K562 (cell line): ENCODE results near the gene POLA1. TPM values are rescaled to one million over a fixed set of nuclear protein-coding genes. Genes with fewer than 3 reads are reported as not detected.

ENCODE experiments used
- ATAC-seq: fragments of 200-7000 bp; cut with Tn5 transposase; 3 replicates; pipeline ENCODE4 v1.9.1; 2020; ENCODE audit warnings: moderate library complexity
- BruUV-seq: library from RNA; stranded (reverse); fragments of 400-500 nt; replicated peaks from 2 replicates; lab custom pipeline; 2021; lab: Mats Ljungman, UMichigan
- CTCF ChIA-PET: fragments of 300-600 bp; formaldehyde crosslinking; extraction: SDS; loops from one replicate; lab custom pipeline; 2021; ENCODE audit warnings: low intra/inter-chr PET ratio; lab: Yijun Ruan, JAX
- POLR2A ChIA-PET: fragments of 300-600, 350-650 bp; sonication (Branson Sonifier 250); formaldehyde crosslinking; extraction: SDS; loops from one replicate; lab custom pipeline; 2021; ENCODE audit warnings: antibody characterized with exemption, inconsistent platforms; lab: Yijun Ruan, JAX
- DNase-seq, 4 experiments: peaks; one replicate each; pipeline versions ENCODE4 v3.0.0 to v3.0.0-alpha.2; 2011 to 2018; ENCODE audit warnings: low spot score in 3 of 4, mixed read lengths in 3 of 4; ENCODE audit errors: extremely low read depth in 1 of 4
- FAIRE-seq: peaks from 2 replicates; lab custom pipeline; 2011; peaks lifted over from hg19 to GRCh38; lab: Jason Lieb, UNC
- H2AFZ ChIP-seq: 2 replicates; pipeline ENCODE4 v1.6.0; 2011; ENCODE audit warnings: low read depth, low read length, control low read depth, inconsistent platforms
- H3K27ac ChIP-seq: fragments of 200-600 bp; 3 replicates; pipeline ENCODE4 v1.8.0; 2011; ENCODE audit warnings: low read depth, mild to moderate bottlenecking, control low read depth, inconsistent platforms, low read length, moderate library complexity, mixed read lengths; ENCODE audit errors: extremely low read depth
- H3K27me3 ChIP-seq, 2 experiments: fragments of 300-600 bp in 1 of 2; 2 replicates in 1 of 2; 3 replicates in 1 of 2; pipeline versions ENCODE4 v1.6.0 to v1.8.0; 2011; ENCODE audit warnings: inconsistent platforms in 2 of 2, low read length in 2 of 2, mild to moderate bottlenecking in 1 of 2, mixed read lengths in 1 of 2, moderate library complexity in 1 of 2; ENCODE audit not compliant: control insufficient read depth in 2 of 2, insufficient read depth in 2 of 2
- H3K36me3 ChIP-seq: fragments of 300-600 bp; 3 replicates; pipeline ENCODE4 v1.8.0; 2011; ENCODE audit warnings: mild to moderate bottlenecking, low read length, inconsistent platforms; ENCODE audit not compliant: control insufficient read depth, insufficient read depth
- H3K4me1 ChIP-seq, 2 experiments: fragments of 200-600 bp in 1 of 2; replicated peaks in 1 of 2; 2 replicates in 1 of 2; 3 replicates in 1 of 2; pipeline versions ENCODE4 v1.5.1 to v1.8.0; 2011; ENCODE audit warnings: inconsistent platforms in 2 of 2, low read length in 2 of 2, mild to moderate bottlenecking in 1 of 2, mixed read lengths in 1 of 2, moderate library complexity in 1 of 2; ENCODE audit not compliant: control insufficient read depth in 2 of 2, insufficient read depth in 2 of 2
- H3K4me2 ChIP-seq: 2 replicates; pipeline ENCODE4 v1.6.1; 2011; ENCODE audit warnings: low read length, control low read depth, inconsistent platforms, mixed read lengths; ENCODE audit not compliant: insufficient read depth
- H3K4me3 ChIP-seq: fragments of 200-600 bp; sonication (generic), shearing (Covaris generic); 2 replicates; pipeline ENCODE4 v1.5.1; 2016; ENCODE audit warnings: control low read depth, inconsistent platforms
- H3K79me2 ChIP-seq: fragments of 200-600 bp; 3 replicates; pipeline ENCODE4 v1.8.0; 2011; ENCODE audit warnings: low read length, inconsistent platforms; ENCODE audit not compliant: control insufficient read depth, insufficient read depth
- H3K9ac ChIP-seq, 2 experiments: 2 replicates each; pipeline versions ENCODE4 v1.6.0 to v1.6.1; 2011; ENCODE audit warnings: low read depth in 2 of 2, low read length in 2 of 2, control low read depth in 1 of 2, inconsistent platforms in 1 of 2, mild to moderate bottlenecking in 1 of 2, mixed read lengths in 1 of 2; ENCODE audit not compliant: insufficient read depth in 1 of 2
- H3K9me1 ChIP-seq: one replicate; pipeline ENCODE4 v1.6.0; 2011; ENCODE audit warnings: inconsistent platforms, mild to moderate bottlenecking, low read length, moderate library complexity; ENCODE audit not compliant: control insufficient read depth, insufficient read depth
- H3K9me3 ChIP-seq: replicated peaks from 2 replicates; pipeline ENCODE4 v1.5.1; 2011; ENCODE audit warnings: low read depth, low read length, inconsistent platforms; ENCODE audit not compliant: control insufficient read depth, insufficient read depth
- H4K20me1 ChIP-seq: replicated peaks from 2 replicates; pipeline ENCODE4 v1.6.1; 2011; ENCODE audit warnings: low read length, inconsistent platforms, mixed read lengths; ENCODE audit not compliant: control insufficient read depth, insufficient read depth
- DIDO1 ChIP-seq: fragments of 450-650 bp; IDR thresholded peaks from 2 replicates; pipeline ENCODE4 v1.6.1; 2016; ENCODE audit warnings: low read depth, missing biosample characterization, missing genetic modification characterization
- FOS ChIP-seq: IDR thresholded peaks from 3 replicates; pipeline ENCODE4 v1.6.1; 2011; ENCODE audit not compliant: insufficient read length; ENCODE audit errors: extremely low read depth
- KAT2B ChIP-seq: IDR thresholded peaks from one replicate; pipeline ENCODE4 v1.6.1; 2012; ENCODE audit warnings: low read depth, mild to moderate bottlenecking, control low read depth, inconsistent platforms, low read length, moderate library complexity
- PHB ChIP-seq: fragments of 250-450 bp; sonication (Bioruptor Pico); IDR thresholded peaks from 2 replicates; pipeline ENCODE4 v1.5.0; 2021
- WGBS: fragments of 100-300 bp; shearing (Covaris generic); methylation state at CpG from one replicate; pipeline ENCODE4 v1.1.6; 2016; ENCODE audit warnings: low coverage, mixed read lengths; ENCODE audit not compliant: insufficient coverage; ENCODE audit errors: missing lambda C conversion rate; 5-methylcytosine and 5-hydroxymethylcytosine counted together
- in situ Hi-C: fragments of 300-500 bp; cut with MboI; formaldehyde crosslinking; loops from 4 replicates; pipeline ENCODE4 v1.15.0; 2018; ENCODE audit warnings: inconsistent platforms, mixed read lengths
- intact Hi-C: fragments of 100-400 bp; cut with micrococcal nuclease; formaldehyde crosslinking; loops from 2 replicates; pipeline ENCODE4 v1.14.2; 2022
- polyA plus RNA-seq, 8 experiments: library from polyadenylated mRNA; depleted of rRNA in 4 of 8; stranded (reverse) in 5 of 8; unstranded in 3 of 8; fragments of >200 nt; fragmentation: Nextera tagmentation in 2 of 8; fragmentation: Illumina TruSeq in 1 of 8; extraction: Ambion mirVana in 2 of 8; extraction: Trizol in 1 of 8; gene quantifications; 2 replicates each; pipeline versions ENCODE4 v1.2.1 to v1.2.3, GENCODE V29; 2011 to 2014; ENCODE audit warnings: inconsistent platforms in 1 of 8, missing spikeins in 1 of 8
- total RNA-seq, 7 experiments: library from RNA; depleted of rRNA in 6 of 7; stranded (reverse); fragments of >200 nt in 6 of 7; fragmentation: Illumina TruSeq in 2 of 7; extraction: Trizol in 2 of 7; gene quantifications; 2 replicates each; pipeline versions ENCODE4 v1.2.1 to v1.2.3, GENCODE V29; 2011 to 2021; ENCODE audit warnings: low replicate concordance in 1 of 7
- TF ChIP-seq, protein P1 (sequence below): fragments of 200-800 bp; sonication (Bioruptor generic); IDR thresholded peaks from 2 replicates; pipeline ENCODE4 v1.6.1; 2017; ENCODE audit warnings: missing genetic modification characterization, missing compliant biosample characterization
- TF ChIP-seq, protein P2 (sequence below): fragments of 250-450 bp; sonication (Bioruptor Pico); IDR thresholded peaks from 2 replicates; pipeline ENCODE4 v1.8.0; 2021; ENCODE audit warnings: mild to moderate bottlenecking, moderate library complexity

Gene POLA1
- total and polyA plus RNA-seq, 9 of the 15 experiments (the other 6 are each of a cell fraction or from before 2014, with no cell fraction given): 8.6 to 48.4 (median 27.4) TPM

DNA sequence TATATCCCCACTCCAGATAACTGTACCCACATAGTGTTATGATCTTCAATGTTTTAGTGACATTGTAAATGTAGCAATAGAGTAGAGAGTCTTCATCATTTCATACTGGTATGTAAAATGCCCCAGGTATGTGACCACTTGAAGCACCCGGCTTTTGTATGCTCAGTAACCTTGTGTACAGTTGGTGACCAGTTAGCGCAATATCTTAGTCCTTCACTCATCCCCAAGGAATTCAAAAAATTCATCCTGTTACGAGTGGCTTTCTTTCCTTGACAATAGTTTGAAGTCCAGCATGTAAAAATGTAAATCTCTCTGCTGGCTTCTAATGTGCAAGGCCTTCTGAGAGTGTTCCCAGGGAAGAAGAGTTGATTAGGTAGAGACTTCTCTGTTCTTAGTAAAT lies 176.4 kb downstream of the POLA1 start:
- no peak for FAIRE-seq
- Histone ChIP-seq H3K36me3 (peaks cover 18% of the 10 kb centered on the region; the same call in 2 of the 3 replicates), H2AFZ (no peak overlapping the region), H3K79me2 (no peaks in the 10 kb centered on the region), H3K27ac (no peak overlapping the region), H3K27me3 (no peaks in the 10 kb centered on the region), H3K9ac (no peak overlapping the region), H3K9me3 (no peaks in the 10 kb centered on the region), H3K4me2 (no peak overlapping the region), H4K20me1 (no peaks in the 10 kb centered on the region), H3K4me1 (no peaks in the 10 kb centered on the region), H3K4me3 (no peak overlapping the region), H3K9me1 (no peaks in the 10 kb centered on the region)
- TF ChIP-seq PHB (CRISPR knock-in tag): no peak
- TF ChIP-seq, protein P1, sequence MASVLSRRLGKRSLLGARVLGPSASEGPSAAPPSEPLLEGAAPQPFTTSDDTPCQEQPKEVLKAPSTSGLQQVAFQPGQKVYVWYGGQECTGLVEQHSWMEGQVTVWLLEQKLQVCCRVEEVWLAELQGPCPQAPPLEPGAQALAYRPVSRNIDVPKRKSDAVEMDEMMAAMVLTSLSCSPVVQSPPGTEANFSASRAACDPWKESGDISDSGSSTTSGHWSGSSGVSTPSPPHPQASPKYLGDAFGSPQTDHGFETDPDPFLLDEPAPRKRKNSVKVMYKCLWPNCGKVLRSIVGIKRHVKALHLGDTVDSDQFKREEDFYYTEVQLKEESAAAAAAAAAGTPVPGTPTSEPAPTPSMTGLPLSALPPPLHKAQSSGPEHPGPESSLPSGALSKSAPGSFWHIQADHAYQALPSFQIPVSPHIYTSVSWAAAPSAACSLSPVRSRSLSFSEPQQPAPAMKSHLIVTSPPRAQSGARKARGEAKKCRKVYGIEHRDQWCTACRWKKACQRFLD: no peak
- TF ChIP-seq KAT2B: no peak
- TF ChIP-seq FOS: no peak
- no peak for TF ChIP-seq DIDO1 (tag)
- TF ChIP-seq, protein P2, sequence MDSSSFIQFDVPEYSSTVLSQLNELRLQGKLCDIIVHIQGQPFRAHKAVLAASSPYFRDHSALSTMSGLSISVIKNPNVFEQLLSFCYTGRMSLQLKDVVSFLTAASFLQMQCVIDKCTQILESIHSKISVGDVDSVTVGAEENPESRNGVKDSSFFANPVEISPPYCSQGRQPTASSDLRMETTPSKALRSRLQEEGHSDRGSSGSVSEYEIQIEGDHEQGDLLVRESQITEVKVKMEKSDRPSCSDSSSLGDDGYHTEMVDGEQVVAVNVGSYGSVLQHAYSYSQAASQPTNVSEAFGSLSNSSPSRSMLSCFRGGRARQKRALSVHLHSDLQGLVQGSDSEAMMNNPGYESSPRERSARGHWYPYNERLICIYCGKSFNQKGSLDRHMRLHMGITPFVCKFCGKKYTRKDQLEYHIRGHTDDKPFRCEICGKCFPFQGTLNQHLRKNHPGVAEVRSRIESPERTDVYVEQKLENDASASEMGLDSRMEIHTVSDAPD: no peak
- ChIA-PET CTCF (no interaction called here), POLR2A (interaction anchor here (0.9 kb wide), 1 partner anchor 8 kb away, joined by 3 read pairs; no protein-coding TSS in a partner anchor)
- DNase-seq: no peak
- no peak for ATAC-seq
- intact Hi-C loops (loop anchor here (10.0 kb wide), 1 partner anchor 55 kb away; no protein-coding TSS in a partner anchor), in situ Hi-C loops (no loop called here)
- no TSS peak for BruUV-seq
- 91% methylated on average over 3 of the region's 3 CpGs for WGBS
